Right atrium auricular region (tissue), 2 donors: Measurements from ENCODE around the gene ACTL7A. TPM values are rescaled to one million over a fixed set of nuclear protein-coding genes. Genes with fewer than 3 reads are reported as not detected.

ENCODE experiments used
- DNase-seq: peaks from one replicate; pipeline ENCODE4 v3.0.0-alpha.2; 2019; ENCODE audit warnings: low spot score
- H3K27ac ChIP-seq, 2 donors: fragments of 200-600 bp; sonication (generic); 1 replicate in 1 of 2; 2 replicates in 1 of 2; pipeline ENCODE4 v1.5.1; 2016 to 2019
- H3K27me3 ChIP-seq, 2 donors: fragments of 200-600 bp; sonication (generic); one replicate each; pipeline versions ENCODE4 v1.5.1 to v1.6.0; 2017 to 2019
- H3K36me3 ChIP-seq: fragments of 200-600 bp; sonication (generic); one replicate; pipeline ENCODE4 v1.5.1; 2016
- H3K4me1 ChIP-seq, 2 donors: fragments of 200-600 bp; sonication (generic); one replicate each; pipeline versions ENCODE4 v1.5.1 to v1.6.0; 2017 to 2019
- H3K4me3 ChIP-seq, 2 donors: fragments of 200-600 bp; sonication (generic); 1 replicate in 1 of 2; 2 replicates in 1 of 2; pipeline ENCODE4 v1.5.1; 2017 to 2019; ENCODE audit warnings: mild to moderate bottlenecking in 1 of 2, moderate library complexity in 1 of 2
- H3K9me3 ChIP-seq, 2 donors: fragments of 200-600 bp; sonication (generic); one replicate each; pipeline ENCODE4 v1.5.1; 2019
- total RNA-seq, 2 donors: library from RNA; depleted of rRNA; stranded (reverse); fragments of >200 nt; gene quantifications; one replicate each; pipeline ENCODE4 v1.1.0, GENCODE V29; 2016
- TF ChIP-seq, protein P1 (sequence below), 2 donors: fragments of 200-600 bp; sonication (generic); IDR thresholded peaks; one replicate each; pipeline ENCODE4 v1.5.1; 2019; ENCODE audit warnings: antibody characterized with exemption in 2 of 2

The ACTL7A gene
- total RNA-seq, 2 donors from 2014 or later, result not detected

DNA sequence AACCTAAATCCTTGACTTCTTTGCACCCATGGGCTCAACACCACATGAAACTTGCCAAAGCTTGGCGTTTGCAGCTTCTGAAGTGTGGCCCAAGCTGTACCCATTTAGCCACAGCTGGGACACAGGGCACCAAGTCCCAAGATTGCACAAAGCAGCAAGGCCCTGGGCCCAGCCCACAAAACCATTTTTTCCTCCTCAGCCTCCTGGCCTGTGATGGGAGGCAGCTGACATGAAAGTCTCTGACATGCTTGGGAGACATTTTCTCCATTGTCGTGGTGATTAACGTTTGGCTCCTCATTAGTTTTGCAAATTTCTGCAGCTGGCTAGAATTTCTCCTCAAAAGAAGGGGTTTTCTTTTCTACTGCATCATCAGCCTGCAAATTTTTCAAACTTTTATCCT lies 38.2 kb upstream of the ACTL7A start:
- Histone ChIP-seq H3K27ac (no peak overlapping the region), H3K9me3 (peaks cover 0 to 5% of the 10 kb centered on the region in 2 donors), H3K27me3 (no peaks in the 10 kb centered on the region), H3K4me1 (no peaks in the 10 kb centered on the region), H3K36me3 (no peaks in the 10 kb centered on the region), H3K4me3 (no peak overlapping the region)
- no peak for DNase-seq
- TF ChIP-seq, protein P1, sequence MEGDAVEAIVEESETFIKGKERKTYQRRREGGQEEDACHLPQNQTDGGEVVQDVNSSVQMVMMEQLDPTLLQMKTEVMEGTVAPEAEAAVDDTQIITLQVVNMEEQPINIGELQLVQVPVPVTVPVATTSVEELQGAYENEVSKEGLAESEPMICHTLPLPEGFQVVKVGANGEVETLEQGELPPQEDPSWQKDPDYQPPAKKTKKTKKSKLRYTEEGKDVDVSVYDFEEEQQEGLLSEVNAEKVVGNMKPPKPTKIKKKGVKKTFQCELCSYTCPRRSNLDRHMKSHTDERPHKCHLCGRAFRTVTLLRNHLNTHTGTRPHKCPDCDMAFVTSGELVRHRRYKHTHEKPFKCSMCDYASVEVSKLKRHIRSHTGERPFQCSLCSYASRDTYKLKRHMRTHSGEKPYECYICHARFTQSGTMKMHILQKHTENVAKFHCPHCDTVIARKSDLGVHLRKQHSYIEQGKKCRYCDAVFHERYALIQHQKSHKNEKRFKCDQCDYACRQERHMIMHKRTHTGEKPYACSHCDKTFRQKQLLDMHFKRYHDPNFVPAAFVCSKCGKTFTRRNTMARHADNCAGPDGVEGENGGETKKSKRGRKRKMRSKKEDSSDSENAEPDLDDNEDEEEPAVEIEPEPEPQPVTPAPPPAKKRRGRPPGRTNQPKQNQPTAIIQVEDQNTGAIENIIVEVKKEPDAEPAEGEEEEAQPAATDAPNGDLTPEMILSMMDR (IDR thresholded peaks at IDR 0.05), result no peak

DNA sequence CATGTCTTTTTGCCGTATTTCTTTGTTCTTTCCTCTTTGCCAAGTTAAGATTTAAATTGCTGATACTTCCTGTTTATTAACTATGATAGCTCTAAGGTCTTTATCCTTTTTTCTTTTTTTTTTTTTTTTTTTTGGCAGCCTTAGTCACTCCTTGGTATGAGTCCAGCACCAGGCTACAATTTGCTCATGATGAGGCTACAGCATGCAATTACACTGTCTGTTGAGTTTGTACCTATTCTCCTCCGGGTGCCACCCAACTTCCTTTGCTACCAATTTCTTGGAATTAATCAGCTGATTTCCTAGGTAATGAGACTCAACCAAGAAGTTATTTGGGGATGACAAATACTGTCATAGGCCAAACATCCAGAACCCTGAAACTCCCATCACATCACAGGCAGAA lies 31.8 kb upstream of the ACTL7A start:
- Histone ChIP-seq H3K9me3 (no peaks in the 10 kb centered on the region), H3K27me3 (no peaks in the 10 kb centered on the region), H3K27ac (no peak overlapping the region), H3K4me3 (no peak overlapping the region), H3K4me1 (no peaks in the 10 kb centered on the region), H3K36me3 (no peaks in the 10 kb centered on the region)
- DNase-seq, result no peak
- TF ChIP-seq, protein P1 (IDR thresholded peaks at IDR 0.05), result no peak

DNA sequence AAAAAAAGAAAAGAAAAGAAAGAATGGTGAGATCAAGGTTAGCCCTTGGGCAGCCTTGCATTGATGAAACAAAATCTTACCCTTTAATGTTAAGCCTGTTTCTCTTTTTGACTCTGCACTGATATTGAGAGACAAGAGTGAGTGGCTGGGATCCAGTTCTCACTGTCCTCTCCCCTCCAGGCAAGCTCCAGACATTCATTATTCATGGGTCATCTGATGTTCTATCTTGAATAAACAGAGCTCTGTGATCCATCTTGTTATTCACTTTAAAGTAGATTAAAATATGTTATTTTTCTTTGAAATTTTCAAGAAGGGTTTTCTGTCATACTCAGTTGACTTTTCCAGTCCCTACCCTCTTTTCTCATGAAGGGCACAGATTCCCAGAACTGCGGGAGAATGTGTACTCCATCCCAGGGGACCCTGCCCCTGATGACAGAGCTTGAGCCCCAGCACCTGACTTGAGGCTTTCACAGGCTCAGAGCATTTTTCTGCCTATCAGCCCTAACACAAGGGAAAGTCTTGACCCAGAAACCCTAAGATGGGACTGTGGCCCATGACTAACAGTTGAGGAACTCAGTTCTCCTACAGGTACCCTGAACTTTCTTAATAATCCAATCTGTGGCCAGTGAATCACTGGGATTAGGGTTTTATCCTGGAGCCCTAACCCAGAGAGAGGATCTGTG lies 30.4 kb upstream of the ACTL7A start:
- no peak for DNase-seq
- no peaks in the 10 kb centered on the region for H3K27me3 ChIP-seq
- H3K4me1 ChIP-seq, result no peaks in the 10 kb centered on the region
- no peaks in the 10 kb centered on the region for H3K36me3 ChIP-seq
- no peaks in the 10 kb centered on the region for H3K9me3 ChIP-seq
- H3K27ac ChIP-seq, result no peak overlapping the region
- TF ChIP-seq, protein P1 (IDR thresholded peaks at IDR 0.05), result no peak
- no peak overlapping the region for H3K4me3 ChIP-seq

DNA sequence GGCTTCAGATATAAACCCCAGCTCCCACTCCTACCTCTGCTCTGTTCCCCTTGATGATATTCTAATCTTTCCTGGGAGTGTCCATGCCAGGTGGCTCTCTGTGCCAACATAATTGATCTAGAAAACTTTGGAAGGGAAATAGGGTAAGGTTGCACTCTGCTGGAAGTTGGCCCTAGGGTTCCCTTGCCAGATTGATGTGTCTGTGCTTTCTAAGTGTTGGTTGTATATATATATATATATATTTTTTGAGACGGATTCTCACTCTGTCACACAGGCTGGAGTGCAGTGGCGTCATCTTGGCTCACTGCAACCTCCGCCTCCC lies 29.9 kb upstream of the ACTL7A start:
- H3K4me3 ChIP-seq, result no peak overlapping the region
- H3K27me3 ChIP-seq, result no peaks in the 10 kb centered on the region
- no peaks in the 10 kb centered on the region for H3K9me3 ChIP-seq
- TF ChIP-seq, protein P1 (IDR thresholded peaks at IDR 0.05), result no peak
- H3K36me3 ChIP-seq, result no peaks in the 10 kb centered on the region
- no peaks in the 10 kb centered on the region for H3K4me1 ChIP-seq
- no peak overlapping the region for H3K27ac ChIP-seq
- DNase-seq, result no peak

DNA sequence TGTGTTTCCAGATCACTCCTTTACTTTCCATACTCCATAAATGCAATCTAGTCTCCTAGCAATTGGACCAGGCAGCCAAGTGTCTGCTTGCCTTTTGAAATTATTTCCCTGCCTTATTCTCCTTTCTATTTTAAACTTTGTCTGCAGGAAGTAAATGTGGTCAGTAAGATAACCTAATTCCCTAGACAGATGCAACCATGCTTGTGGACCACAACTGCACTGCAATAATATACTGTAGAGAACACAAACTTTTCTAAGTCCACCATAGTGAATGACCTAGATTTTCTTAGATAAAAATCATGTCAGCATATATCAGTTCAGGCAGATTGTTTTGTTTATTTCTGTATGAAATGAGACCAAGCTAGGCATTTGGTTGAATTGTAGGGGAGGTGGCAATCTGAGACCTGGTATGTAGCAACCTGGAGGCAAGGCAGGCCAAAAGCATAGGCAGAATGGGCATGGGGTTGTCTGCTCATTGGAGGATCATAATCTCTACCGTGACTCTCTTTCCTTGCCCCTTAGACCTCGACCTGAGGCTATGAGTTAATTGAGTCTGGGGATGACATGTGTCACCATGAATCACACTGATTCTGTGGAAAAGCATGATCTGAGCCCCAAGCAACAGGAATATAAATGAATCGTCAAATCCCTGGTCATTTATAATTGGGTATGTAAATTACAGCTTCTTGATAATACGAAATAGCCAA lies 27.0 kb upstream of the ACTL7A start:
- H3K4me3 ChIP-seq, result no peak overlapping the region
- H3K27ac ChIP-seq, result no peak overlapping the region

More for the DNA sequence above, 27.0 kb upstream of the ACTL7A start:
- TF ChIP-seq, protein P1 (IDR thresholded peaks at IDR 0.05), result no peak
- no peaks in the 10 kb centered on the region for H3K36me3 ChIP-seq
- no peaks in the 10 kb centered on the region for H3K9me3 ChIP-seq
- H3K4me1 ChIP-seq, result no peaks in the 10 kb centered on the region
- no peaks in the 10 kb centered on the region for H3K27me3 ChIP-seq
- DNase-seq, result no peak
